WTC11 (cell line): ENCODE measurements around the gene GNAO1.

Source experiments
- CBFB ChIP-seq: sonication (generic); formaldehyde crosslinking; IDR thresholded peaks from 2 replicates; pipeline ENCODE4 v1.8.1; 2022; ENCODE audit warnings: mild to moderate bottlenecking, low read depth, missing genetic modification reagents
- CREB1 ChIP-seq: sonication (generic); formaldehyde crosslinking; IDR thresholded peaks from 2 replicates; pipeline ENCODE4 v1.8.0; 2023; ENCODE audit warnings: mild to moderate bottlenecking, missing genetic modification reagents
- ETV6 ChIP-seq: sonication (generic); formaldehyde crosslinking; IDR thresholded peaks from 2 replicates; pipeline ENCODE4 v1.8.1; 2022; ENCODE audit warnings: mild to moderate bottlenecking, missing genetic modification reagents
- NFE2L1 ChIP-seq: sonication (generic); formaldehyde crosslinking; IDR thresholded peaks from 2 replicates; pipeline ENCODE4 v1.8.1; 2023; ENCODE audit warnings: missing genetic modification reagents
- SP1 ChIP-seq: sonication (generic); formaldehyde crosslinking; conservative IDR thresholded peaks from 2 replicates; pipeline ENCODE4 v1.8.1; 2022; ENCODE audit warnings: missing genetic modification reagents
- TF ChIP-seq, protein P1 (sequence below): sonication (generic); formaldehyde crosslinking; IDR thresholded peaks from 2 replicates; pipeline ENCODE4 v1.8.1; 2022; ENCODE audit warnings: low read depth, missing genetic modification reagents, borderline replicate concordance
- TF ChIP-seq, protein P2 (sequence below): fragments of 200-600 bp; IDR thresholded peaks from 2 replicates; pipeline ENCODE4 v1.8.0; 2022; ENCODE audit warnings: antibody characterized with exemption
- TF ChIP-seq, protein P3 (sequence below): sonication (generic); formaldehyde crosslinking; IDR thresholded peaks from 2 replicates; pipeline ENCODE4 v1.8.0; 2022; ENCODE audit warnings: mild to moderate bottlenecking, missing genetic modification reagents
- TF ChIP-seq, protein P4 (sequence below): sonication (generic); formaldehyde crosslinking; IDR thresholded peaks from 2 replicates; pipeline ENCODE4 v1.8.0; 2022; ENCODE audit warnings: mild to moderate bottlenecking, missing genetic modification reagents
- TF ChIP-seq, protein P5 (sequence below): sonication (generic); formaldehyde crosslinking; IDR thresholded peaks from 2 replicates; pipeline ENCODE4 v1.8.1; 2023; ENCODE audit warnings: mild to moderate bottlenecking, missing genetic modification reagents
- TF ChIP-seq, protein P6 (sequence below): sonication (generic); formaldehyde crosslinking; IDR thresholded peaks from 2 replicates; pipeline ENCODE4 v1.8.0; 2022; ENCODE audit warnings: mild to moderate bottlenecking, missing genetic modification reagents
- TF ChIP-seq, protein P7 (sequence below): sonication (generic); formaldehyde crosslinking; IDR thresholded peaks from 2 replicates; pipeline ENCODE4 v1.8.1; 2022; ENCODE audit warnings: mild to moderate bottlenecking, missing genetic modification reagents, moderate library complexity, borderline replicate concordance

DNA sequence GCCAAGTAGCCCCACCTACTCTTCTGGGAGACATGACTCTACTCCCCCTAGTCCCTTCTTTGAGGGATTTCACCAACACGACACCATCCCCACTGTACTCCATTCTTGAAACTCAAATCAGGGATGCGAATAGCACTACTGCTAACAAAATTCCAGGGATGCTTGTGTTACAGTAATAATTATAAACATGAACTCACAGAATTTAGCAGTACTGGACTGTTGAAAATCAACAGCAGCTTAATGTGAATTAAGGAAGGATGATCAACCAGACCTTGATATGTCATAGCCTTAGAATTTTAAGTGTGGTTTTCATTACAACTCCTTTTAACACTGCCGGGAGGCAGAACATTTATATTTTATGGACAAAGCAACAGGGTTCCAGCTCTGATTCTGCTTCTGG lies 196.1 kb downstream of the GNAO1 start:
- TF ChIP-seq ETV6 (CRISPR knock-in tag) (no peak), SP1 (no peak), CBFB (CRISPR knock-in tag) (no peak), NFE2L1 (no peak), CREB1 (no peak)
- TF ChIP-seq, protein P1, sequence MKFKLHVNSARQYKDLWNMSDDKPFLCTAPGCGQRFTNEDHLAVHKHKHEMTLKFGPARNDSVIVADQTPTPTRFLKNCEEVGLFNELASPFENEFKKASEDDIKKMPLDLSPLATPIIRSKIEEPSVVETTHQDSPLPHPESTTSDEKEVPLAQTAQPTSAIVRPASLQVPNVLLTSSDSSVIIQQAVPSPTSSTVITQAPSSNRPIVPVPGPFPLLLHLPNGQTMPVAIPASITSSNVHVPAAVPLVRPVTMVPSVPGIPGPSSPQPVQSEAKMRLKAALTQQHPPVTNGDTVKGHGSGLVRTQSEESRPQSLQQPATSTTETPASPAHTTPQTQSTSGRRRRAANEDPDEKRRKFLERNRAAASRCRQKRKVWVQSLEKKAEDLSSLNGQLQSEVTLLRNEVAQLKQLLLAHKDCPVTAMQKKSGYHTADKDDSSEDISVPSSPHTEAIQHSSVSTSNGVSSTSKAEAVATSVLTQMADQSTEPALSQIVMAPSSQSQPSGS (CRISPR knock-in tag) = no peak
- TF ChIP-seq, protein P2, sequence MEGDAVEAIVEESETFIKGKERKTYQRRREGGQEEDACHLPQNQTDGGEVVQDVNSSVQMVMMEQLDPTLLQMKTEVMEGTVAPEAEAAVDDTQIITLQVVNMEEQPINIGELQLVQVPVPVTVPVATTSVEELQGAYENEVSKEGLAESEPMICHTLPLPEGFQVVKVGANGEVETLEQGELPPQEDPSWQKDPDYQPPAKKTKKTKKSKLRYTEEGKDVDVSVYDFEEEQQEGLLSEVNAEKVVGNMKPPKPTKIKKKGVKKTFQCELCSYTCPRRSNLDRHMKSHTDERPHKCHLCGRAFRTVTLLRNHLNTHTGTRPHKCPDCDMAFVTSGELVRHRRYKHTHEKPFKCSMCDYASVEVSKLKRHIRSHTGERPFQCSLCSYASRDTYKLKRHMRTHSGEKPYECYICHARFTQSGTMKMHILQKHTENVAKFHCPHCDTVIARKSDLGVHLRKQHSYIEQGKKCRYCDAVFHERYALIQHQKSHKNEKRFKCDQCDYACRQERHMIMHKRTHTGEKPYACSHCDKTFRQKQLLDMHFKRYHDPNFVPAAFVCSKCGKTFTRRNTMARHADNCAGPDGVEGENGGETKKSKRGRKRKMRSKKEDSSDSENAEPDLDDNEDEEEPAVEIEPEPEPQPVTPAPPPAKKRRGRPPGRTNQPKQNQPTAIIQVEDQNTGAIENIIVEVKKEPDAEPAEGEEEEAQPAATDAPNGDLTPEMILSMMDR = no peak
- TF ChIP-seq, protein P3, sequence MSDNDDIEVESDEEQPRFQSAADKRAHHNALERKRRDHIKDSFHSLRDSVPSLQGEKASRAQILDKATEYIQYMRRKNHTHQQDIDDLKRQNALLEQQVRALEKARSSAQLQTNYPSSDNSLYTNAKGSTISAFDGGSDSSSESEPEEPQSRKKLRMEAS (CRISPR knock-in tag) = no peak
- TF ChIP-seq, protein P4, sequence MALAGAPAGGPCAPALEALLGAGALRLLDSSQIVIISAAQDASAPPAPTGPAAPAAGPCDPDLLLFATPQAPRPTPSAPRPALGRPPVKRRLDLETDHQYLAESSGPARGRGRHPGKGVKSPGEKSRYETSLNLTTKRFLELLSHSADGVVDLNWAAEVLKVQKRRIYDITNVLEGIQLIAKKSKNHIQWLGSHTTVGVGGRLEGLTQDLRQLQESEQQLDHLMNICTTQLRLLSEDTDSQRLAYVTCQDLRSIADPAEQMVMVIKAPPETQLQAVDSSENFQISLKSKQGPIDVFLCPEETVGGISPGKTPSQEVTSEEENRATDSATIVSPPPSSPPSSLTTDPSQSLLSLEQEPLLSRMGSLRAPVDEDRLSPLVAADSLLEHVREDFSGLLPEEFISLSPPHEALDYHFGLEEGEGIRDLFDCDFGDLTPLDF (CRISPR knock-in tag) = no peak
- TF ChIP-seq, protein P5, sequence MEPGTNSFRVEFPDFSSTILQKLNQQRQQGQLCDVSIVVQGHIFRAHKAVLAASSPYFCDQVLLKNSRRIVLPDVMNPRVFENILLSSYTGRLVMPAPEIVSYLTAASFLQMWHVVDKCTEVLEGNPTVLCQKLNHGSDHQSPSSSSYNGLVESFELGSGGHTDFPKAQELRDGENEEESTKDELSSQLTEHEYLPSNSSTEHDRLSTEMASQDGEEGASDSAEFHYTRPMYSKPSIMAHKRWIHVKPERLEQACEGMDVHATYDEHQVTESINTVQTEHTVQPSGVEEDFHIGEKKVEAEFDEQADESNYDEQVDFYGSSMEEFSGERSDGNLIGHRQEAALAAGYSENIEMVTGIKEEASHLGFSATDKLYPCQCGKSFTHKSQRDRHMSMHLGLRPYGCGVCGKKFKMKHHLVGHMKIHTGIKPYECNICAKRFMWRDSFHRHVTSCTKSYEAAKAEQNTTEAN (CRISPR knock-in tag) = no peak
- TF ChIP-seq, protein P6, sequence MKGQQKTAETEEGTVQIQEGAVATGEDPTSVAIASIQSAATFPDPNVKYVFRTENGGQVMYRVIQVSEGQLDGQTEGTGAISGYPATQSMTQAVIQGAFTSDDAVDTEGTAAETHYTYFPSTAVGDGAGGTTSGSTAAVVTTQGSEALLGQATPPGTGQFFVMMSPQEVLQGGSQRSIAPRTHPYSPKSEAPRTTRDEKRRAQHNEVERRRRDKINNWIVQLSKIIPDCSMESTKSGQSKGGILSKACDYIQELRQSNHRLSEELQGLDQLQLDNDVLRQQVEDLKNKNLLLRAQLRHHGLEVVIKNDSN (CRISPR knock-in tag) = no peak
- TF ChIP-seq, protein P7, sequence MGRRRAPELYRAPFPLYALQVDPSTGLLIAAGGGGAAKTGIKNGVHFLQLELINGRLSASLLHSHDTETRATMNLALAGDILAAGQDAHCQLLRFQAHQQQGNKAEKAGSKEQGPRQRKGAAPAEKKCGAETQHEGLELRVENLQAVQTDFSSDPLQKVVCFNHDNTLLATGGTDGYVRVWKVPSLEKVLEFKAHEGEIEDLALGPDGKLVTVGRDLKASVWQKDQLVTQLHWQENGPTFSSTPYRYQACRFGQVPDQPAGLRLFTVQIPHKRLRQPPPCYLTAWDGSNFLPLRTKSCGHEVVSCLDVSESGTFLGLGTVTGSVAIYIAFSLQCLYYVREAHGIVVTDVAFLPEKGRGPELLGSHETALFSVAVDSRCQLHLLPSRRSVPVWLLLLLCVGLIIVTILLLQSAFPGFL (CRISPR knock-in tag) = no peak
